HepG2 (cell line): Measurements from ENCODE around the gene CATSPERD. TPM values are rescaled to one million over a fixed set of nuclear protein-coding genes. Genes with fewer than 3 reads are reported as not detected.

Source experiments
- CREM ChIP-seq, 2 experiments: sonication (generic) in 1 of 2; formaldehyde crosslinking in 1 of 2; IDR thresholded peaks; 2 replicates each; pipeline versions ENCODE4 v1.4.0 to v1.6.1; 2016 to 2020; ENCODE audit warnings: antibody characterized with exemption in 1 of 2, mild to moderate bottlenecking in 1 of 2, missing genetic modification reagents in 1 of 2
- ELF3 ChIP-seq: IDR thresholded peaks from 2 replicates; pipeline ENCODE4 v1.6.1; 2016; ENCODE audit warnings: missing genetic modification reagents, missing compliant biosample characterization
- HNRNPL ChIP-seq: fragments of 200-400 bp; formaldehyde crosslinking; IDR thresholded peaks from 2 replicates; pipeline ENCODE4 v1.6.1; 2017; ENCODE audit warnings: mild to moderate bottlenecking, low read depth, low read length
- KAT7 ChIP-seq: IDR thresholded peaks from 2 replicates; pipeline ENCODE4 v1.6.1; 2018; ENCODE audit warnings: borderline replicate concordance, missing compliant biosample characterization
- MAZ ChIP-seq, 2 experiments: sonication (generic) in 1 of 2; formaldehyde crosslinking in 1 of 2; IDR thresholded peaks; 2 replicates each; pipeline versions ENCODE4 v1.5.0 to v1.6.1; 2012 to 2020; ENCODE audit warnings: low read depth in 2 of 2, mild to moderate bottlenecking in 2 of 2, borderline replicate concordance in 1 of 2, improper control_type of control experiment in 1 of 2, low read length in 1 of 2, missing genetic modification reagents in 1 of 2, moderate library complexity in 1 of 2
- PATZ1 ChIP-seq: sonication (generic); formaldehyde crosslinking; IDR thresholded peaks from 2 replicates; pipeline ENCODE4 v1.4.0; 2020; ENCODE audit warnings: missing genetic modification reagents
- POLR2AphosphoS2 ChIP-seq: IDR thresholded peaks from 2 replicates; pipeline ENCODE4 v1.6.1; 2011; ENCODE audit warnings: low read depth, low read length, improper control_type of control experiment
- SMARCC2 ChIP-seq: fragments of 450-650 bp; IDR thresholded peaks from 2 replicates; pipeline ENCODE4 v1.6.1; 2017; ENCODE audit warnings: antibody characterized with exemption, mild to moderate bottlenecking
- ZEB1 ChIP-seq: IDR thresholded peaks from 2 replicates; pipeline ENCODE4 v1.6.1; 2012; ENCODE audit warnings: mild to moderate bottlenecking, low read depth, inconsistent platforms; ENCODE audit not compliant: insufficient replicate concordance
- ZKSCAN1 ChIP-seq: fragments of 150-350 bp; IDR thresholded peaks from 2 replicates; pipeline ENCODE4 v1.6.1; 2014; ENCODE audit warnings: low read length
- ZNF253 ChIP-seq: sonication (generic); formaldehyde crosslinking; IDR thresholded peaks from 2 replicates; pipeline ENCODE4 v1.8.0; 2022; ENCODE audit warnings: mild to moderate bottlenecking, missing genetic modification reagents, borderline replicate concordance
- ZNF577 ChIP-seq: sonication (generic); formaldehyde crosslinking; IDR thresholded peaks from 2 replicates; pipeline ENCODE4 v1.4.0; 2020; ENCODE audit warnings: mild to moderate bottlenecking, low read depth, missing genetic modification reagents, borderline replicate concordance
- ZNF766 ChIP-seq: sonication (generic); formaldehyde crosslinking; IDR thresholded peaks from 2 replicates; pipeline ENCODE4 v1.5.0; 2020; ENCODE audit warnings: missing genetic modification reagents, borderline replicate concordance
- ZNF768 ChIP-seq: sonication (generic); formaldehyde crosslinking; IDR thresholded peaks from 2 replicates; pipeline ENCODE4 v1.4.0; 2020; ENCODE audit warnings: missing genetic modification reagents
- ZNF776 ChIP-seq: sonication (generic); formaldehyde crosslinking; IDR thresholded peaks from 2 replicates; pipeline ENCODE4 v1.4.0; 2020; ENCODE audit warnings: mild to moderate bottlenecking, missing genetic modification reagents
- polyA plus RNA-seq, 8 experiments: library from polyadenylated mRNA; depleted of rRNA in 3 of 8; stranded (reverse) in 7 of 8; unstranded in 1 of 8; fragments of >200 nt; fragmentation: Illumina TruSeq in 4 of 8; extraction: Trizol in 4 of 8; gene quantifications; 2 replicates each; pipeline versions ENCODE4 v1.2.1 to v1.2.3, GENCODE V29; 2011 to 2016; ENCODE audit warnings: low read depth in 4 of 8, missing spikeins in 1 of 8, mixed read lengths in 1 of 8; ENCODE audit not compliant: insufficient read depth in 1 of 8
- total RNA-seq, 5 experiments: library from RNA; depleted of rRNA; stranded (reverse); fragments of >200 nt; fragmentation: Illumina TruSeq; extraction: Trizol; gene quantifications; 2 replicates each; pipeline ENCODE4 v1.2.3, GENCODE V29; 2016; ENCODE audit warnings: low read depth in 1 of 5
- TF ChIP-seq, protein P1 (sequence below): sonication (generic); formaldehyde crosslinking; IDR thresholded peaks from 2 replicates; pipeline ENCODE4 v1.9.0; 2022; ENCODE audit warnings: missing genetic modification reagents, mild to moderate bottlenecking, borderline replicate concordance
- TF ChIP-seq, protein P2 (sequence below): sonication (generic); formaldehyde crosslinking; conservative IDR thresholded peaks from 2 replicates; pipeline ENCODE4 v1.8.0; 2022; ENCODE audit warnings: missing genetic modification reagents
- TF ChIP-seq, protein P3 (sequence below): sonication (generic); formaldehyde crosslinking; IDR thresholded peaks from 2 replicates; pipeline ENCODE4; 2020; ENCODE audit warnings: missing genetic modification reagents, mild to moderate bottlenecking, borderline replicate concordance

Gene CATSPERD
- total and polyA plus RNA-seq, 2 of the 13 experiments (the other 11 are each of a cell fraction or from before 2014, with no cell fraction given): 0.04 TPM; not detected in 1

DNA sequence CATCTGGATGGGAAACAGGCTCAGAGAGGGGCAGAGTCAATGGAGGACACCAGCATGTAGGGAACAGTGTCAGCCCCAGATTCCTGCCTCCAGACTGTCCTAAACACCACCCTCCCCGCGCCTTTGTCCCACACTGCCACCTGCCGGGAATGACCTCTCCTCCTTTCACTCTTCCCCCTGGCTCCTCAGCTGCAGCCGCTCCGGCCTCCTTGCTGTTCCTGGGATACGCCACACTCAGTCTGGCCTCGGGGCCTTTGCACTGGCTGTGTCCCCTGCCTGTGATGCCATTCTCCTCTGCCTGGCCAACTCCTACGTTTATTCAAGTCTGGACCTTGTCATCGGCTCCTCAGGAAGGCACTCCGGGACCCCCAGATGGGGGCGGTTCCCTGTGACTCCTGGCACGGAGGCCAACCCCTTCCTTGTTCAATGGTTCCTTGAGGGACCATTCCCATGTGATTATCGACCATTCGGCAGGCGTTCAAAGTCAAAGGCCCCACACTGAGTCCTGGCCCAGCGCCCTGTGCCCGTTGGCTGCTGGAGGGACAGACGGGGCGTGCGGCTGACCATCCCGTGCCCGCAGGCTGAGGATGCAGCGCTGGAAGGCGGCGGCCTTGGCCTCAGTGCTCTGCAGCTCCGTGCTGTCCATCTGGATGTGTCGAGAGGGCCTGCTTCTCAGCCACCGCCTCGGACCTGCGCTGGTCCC lies 103.3 kb downstream of the CATSPERD start (continued):
- TF ChIP-seq, protein P1, sequence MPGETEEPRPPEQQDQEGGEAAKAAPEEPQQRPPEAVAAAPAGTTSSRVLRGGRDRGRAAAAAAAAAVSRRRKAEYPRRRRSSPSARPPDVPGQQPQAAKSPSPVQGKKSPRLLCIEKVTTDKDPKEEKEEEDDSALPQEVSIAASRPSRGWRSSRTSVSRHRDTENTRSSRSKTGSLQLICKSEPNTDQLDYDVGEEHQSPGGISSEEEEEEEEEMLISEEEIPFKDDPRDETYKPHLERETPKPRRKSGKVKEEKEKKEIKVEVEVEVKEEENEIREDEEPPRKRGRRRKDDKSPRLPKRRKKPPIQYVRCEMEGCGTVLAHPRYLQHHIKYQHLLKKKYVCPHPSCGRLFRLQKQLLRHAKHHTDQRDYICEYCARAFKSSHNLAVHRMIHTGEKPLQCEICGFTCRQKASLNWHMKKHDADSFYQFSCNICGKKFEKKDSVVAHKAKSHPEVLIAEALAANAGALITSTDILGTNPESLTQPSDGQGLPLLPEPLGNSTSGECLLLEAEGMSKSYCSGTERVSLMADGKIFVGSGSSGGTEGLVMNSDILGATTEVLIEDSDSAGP: peak; percentile 61; the same call in 1 of the 2 replicates
- no peak for TF ChIP-seq SMARCC2
- TF ChIP-seq CREM (IDR thresholded peaks at IDR 0.05): no peak
- no peak for TF ChIP-seq CREM (CRISPR knock-in tag; IDR thresholded peaks at IDR 0.05)
- TF ChIP-seq MAZ (IDR thresholded peaks at IDR 0.05; ENCODE audit: borderline replicate concordance, low read depth, low read length): peak; percentile 33; the same call in 1 of the 2 replicates
- TF ChIP-seq MAZ (CRISPR knock-in tag; IDR thresholded peaks at IDR 0.05; ENCODE audit: low read depth): no peak
- TF ChIP-seq ZEB1: no peak
- TF ChIP-seq ELF3 (CRISPR knock-in tag): 0 out of 2 replicates have a peak, but pooled peaks have one; percentile 16
- TF ChIP-seq, protein P2, sequence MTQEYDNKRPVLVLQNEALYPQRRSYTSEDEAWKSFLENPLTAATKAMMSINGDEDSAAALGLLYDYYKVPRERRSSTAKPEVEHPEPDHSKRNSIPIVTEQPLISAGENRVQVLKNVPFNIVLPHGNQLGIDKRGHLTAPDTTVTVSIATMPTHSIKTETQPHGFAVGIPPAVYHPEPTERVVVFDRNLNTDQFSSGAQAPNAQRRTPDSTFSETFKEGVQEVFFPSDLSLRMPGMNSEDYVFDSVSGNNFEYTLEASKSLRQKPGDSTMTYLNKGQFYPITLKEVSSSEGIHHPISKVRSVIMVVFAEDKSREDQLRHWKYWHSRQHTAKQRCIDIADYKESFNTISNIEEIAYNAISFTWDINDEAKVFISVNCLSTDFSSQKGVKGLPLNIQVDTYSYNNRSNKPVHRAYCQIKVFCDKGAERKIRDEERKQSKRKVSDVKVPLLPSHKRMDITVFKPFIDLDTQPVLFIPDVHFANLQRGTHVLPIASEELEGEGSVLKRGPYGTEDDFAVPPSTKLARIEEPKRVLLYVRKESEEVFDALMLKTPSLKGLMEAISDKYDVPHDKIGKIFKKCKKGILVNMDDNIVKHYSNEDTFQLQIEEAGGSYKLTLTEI (CRISPR knock-in tag): no peak
- no peak for TF ChIP-seq ZKSCAN1
- peak; percentile 94 for TF ChIP-seq ZNF768
- no peak for TF ChIP-seq ZNF577 (CRISPR knock-in tag)
- no peak for TF ChIP-seq HNRNPL
- TF ChIP-seq KAT7 (CRISPR knock-in tag): no peak
- TF ChIP-seq ZNF253 (CRISPR knock-in tag): no peak
- TF ChIP-seq ZNF766 (CRISPR knock-in tag): no peak
- TF ChIP-seq, protein P3, sequence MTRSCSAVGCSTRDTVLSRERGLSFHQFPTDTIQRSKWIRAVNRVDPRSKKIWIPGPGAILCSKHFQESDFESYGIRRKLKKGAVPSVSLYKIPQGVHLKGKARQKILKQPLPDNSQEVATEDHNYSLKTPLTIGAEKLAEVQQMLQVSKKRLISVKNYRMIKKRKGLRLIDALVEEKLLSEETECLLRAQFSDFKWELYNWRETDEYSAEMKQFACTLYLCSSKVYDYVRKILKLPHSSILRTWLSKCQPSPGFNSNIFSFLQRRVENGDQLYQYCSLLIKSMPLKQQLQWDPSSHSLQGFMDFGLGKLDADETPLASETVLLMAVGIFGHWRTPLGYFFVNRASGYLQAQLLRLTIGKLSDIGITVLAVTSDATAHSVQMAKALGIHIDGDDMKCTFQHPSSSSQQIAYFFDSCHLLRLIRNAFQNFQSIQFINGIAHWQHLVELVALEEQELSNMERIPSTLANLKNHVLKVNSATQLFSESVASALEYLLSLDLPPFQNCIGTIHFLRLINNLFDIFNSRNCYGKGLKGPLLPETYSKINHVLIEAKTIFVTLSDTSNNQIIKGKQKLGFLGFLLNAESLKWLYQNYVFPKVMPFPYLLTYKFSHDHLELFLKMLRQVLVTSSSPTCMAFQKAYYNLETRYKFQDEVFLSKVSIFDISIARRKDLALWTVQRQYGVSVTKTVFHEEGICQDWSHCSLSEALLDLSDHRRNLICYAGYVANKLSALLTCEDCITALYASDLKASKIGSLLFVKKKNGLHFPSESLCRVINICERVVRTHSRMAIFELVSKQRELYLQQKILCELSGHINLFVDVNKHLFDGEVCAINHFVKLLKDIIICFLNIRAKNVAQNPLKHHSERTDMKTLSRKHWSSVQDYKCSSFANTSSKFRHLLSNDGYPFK (CRISPR knock-in tag): no peak
- peak; percentile 38 for TF ChIP-seq PATZ1
- peak; percentile 62; the same call in 1 of the 2 replicates for TF ChIP-seq ZNF776 (CRISPR knock-in tag)
- TF ChIP-seq POLR2AphosphoS2: no peak
